Activated T-helper 1 cell treated with anti-CD3 and anti-CD28 coated beads, Interleukin-2, amount 50 U/mL, for 16 hours (primary cell): Measurements from ENCODE around the gene AURKA.
A peak's percentile ranks its signal among the peaks of the same experiment; 100 is the strongest.
"Not testable (repeated sequence)": the region's sequence is repeated elsewhere in the genome, so short reads cannot be mapped to it uniquely, and the experiment has no call there.

Source experiments
- DNase-seq, 2 donors: peaks; one replicate each; pipeline ENCODE4 v3.0.0-alpha.2; 2020; ENCODE audit warnings: low read depth in 1 of 2, low spot score in 1 of 2

Gene AURKA

DNA sequence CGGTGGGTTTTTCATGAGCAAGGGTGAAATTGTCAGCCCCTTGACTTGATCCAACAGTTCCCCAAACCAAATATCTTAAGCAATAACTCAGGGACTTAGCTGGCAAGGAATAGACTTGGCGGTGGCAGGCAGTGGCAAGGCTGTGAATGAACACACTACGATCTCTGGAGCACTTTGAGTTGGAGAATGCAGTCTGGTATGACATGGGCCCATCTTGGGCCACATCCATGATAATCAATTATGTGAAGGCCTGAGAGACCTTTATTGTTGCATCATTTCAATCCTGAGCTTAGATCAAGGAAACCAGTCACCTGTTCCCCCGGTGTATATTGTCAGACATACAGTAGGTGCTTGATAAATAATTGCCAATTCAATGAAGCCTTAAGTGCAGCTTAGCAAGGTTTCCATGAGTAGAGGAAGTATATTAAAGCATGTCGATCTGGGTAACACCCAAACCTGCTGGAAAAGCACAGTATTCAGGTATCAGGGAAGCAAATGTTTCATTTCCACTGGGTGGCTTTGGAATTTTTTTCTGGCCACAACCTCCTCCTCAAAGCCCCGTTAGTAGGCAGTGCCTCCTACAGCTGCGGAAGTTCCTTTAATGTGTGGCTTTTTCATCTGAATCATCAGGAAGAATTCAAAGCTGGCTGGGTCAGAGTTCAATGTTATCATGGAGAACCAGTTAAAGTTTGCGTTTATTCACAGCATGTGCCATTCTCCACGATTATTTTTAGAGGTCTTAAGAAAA lies 30.2 kb upstream of the AURKA start:
- no peak for DNase-seq

DNA sequence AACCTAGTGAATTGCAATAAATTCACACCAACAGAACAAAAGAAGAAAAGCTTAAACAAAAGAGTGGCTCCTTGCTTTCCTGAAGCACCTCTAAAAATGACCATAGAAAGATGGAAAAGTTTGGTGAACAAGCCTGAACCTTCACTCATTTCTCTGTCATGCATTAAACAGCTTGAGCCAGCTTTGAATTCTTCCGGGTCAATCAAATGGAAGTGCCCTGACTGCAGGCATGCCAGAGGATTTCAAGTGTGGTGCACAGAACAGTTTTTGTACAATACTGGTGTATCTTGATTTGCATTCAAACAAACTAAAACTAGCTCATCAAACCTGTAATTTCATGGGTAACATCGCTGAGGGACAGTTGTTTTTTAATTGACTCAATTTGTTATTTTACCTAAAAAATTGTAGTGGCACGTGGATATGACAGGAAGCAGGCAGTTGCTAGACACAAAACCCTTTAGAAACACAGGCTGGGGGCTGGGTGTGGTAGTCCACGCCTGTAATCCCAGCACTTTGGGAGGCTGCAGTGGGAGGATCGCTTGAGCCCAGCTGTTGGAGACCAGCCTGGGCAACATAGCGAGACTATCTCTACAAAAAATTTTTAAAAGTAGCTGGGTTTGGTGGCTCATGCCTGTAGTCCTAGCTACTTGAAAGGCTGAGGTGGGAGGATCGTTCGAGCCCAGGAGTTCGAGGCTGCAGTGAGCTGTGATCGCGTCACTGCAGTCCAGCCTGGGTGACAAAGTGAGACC lies 29.1 kb upstream of the AURKA start:
- no peak for DNase-seq

DNA sequence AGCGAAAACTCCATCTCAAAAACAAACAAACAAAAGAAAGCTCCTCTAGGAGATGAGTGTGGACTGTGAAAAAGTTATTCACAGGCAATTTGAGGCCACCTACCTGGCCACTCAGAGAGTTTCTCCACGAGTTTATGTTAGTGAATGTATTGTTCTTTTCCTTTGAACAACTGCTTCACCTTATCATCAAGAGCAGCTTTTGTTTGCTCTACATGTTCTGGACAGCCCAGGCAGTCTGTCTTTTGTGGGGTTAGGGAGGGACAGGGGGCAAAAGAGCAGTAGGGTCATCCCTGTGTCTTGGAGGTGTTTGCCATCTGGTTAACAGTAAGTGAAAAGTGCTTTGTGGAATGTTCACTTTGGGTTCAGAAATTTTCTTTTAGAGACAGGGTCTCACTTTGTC lies 28.0 kb upstream of the AURKA start:
- no peak for DNase-seq

DNA sequence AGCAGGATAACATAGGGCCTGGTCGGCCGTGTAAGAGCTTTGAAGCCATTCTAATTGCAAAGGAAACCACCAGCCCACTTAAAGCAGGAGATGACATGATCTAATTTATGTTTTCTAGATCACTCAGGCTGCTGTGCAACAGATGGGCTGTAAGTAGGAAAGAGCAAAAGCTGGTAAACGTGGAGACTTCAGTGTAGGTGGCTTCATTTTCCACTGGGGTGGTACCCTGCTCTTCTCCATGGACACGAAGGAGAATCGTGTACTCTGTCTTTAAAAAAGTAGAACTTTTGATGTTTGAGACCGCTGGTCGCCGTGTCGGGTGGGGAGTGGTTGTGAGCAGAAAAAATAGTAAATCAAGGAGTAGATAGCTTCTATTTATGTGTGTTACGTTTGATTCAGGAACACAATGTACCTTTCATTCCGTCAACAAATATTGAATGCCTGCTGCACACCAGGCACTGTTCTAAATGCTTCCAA lies 26.4 kb upstream of the AURKA start:
- DNase-seq = no peak

DNA sequence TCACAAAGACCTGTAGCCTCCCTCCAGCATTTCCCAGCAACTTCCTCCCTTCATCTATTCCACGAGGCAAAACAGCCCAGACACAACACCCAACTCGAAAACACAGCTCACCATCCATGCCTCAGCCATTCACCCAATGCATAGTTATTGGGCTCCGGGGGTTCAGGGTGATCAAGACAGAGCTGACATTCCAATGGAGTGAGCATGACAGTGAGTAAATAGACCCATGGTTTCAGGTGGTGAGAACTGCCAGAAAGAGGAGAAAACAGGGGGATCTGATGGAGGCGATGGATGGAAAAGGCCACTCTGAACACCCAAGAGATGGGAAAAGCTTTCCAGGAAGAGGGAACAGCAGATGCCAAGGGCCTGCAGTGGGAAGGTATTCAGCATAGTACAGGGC lies 25.9 kb upstream of the AURKA start:
- DNase-seq = no peak

DNA sequence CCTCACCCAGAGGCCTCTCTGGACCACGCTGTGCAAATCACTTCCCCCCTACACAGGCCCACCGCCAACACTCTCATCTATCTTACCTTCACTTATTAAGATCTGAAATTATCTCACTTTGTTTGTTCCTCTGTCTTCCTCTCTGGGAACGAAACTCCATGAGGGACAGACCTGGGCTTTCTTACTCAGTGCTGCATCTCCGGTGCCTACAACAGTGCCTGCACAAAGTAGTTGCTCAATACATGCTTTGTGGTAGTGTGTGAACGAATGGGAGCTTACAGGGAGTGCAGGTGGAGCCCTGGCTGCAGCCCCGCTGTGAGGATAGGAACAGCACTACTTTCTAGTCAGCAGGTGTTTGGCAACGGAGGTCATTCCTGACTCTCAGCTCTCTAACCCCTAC lies 25.4 kb upstream of the AURKA start:
- DNase-seq = no peak

DNA sequence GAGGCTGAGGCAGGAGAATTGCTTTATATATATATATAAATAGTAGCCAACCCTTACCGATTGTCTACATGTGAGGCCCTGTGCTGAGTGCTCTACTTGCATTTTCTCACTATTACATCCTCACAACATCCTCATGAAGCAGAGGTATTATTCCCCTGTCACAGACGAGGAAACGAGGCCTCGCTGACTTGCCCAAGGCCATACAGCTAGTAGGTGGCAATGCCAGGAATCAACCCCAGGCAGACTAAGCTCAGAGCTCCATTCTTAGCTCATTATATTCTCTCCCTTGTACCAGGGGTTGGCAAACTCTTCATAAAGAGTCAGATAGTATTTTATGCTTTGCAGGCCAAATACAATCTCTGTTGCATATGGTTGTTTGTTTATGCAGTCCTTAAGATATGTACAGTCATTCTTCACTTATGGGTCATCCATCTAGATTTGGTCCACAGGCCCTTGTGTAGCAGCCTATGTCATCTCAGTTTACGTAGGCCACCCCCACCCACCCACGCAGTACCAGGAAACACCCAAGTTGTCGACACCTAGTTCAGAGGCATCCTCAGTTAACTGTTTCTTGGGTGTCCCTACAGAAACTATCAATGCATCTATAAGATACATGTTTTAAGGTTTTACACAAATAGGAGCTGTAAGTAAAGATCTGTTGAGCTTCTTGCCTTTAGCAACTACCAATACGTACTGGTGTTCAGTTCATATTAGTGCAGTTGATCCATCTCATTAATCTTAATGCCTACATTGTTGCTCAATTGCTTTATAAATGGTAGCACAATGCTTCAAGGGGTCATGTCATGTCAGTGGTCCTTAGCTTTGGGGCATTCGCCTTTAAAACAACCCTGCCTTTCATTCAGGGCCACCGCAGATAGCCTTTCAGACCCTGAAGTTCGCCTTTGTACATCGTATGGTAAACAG lies 23.1 kb upstream of the AURKA start:
- DNase-seq = no peak

DNA sequence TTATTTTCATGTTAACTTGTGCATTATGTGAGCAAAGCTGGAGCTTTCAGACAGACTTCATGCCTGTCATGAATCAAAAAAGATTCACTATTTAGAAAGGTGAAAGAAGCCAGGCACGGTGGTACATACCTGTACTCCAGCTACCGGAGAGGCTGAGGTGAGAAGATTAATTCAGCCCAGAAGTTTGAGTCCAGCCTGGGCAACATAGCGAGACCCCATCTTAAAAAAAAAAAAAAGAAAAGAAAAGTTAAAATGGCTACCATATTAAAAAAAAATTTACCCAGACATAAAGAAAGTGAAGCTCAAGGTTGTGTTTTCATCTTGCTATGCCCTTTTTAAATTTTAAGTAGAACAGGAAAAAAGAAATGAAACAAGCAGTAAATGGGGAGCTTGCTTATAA lies 20.9 kb upstream of the AURKA start:
- no peak for DNase-seq

DNA sequence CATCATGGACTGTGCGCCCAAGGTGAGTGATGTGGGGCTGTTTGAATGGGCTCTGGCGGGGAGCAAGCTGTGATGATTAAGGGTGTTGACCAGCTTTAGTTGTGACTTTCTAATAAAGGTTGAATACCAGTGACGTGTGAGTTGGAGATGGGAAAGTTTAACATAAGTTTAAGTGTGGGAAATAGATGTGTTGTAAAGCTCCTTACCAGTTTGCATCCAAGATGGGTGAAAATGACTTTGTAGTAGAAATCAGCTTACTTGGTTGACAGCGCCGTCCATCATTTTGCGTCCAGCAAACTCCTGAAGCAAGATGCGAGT lies 20.4 kb upstream of the AURKA start:
- DNase-seq = no peak

DNA sequence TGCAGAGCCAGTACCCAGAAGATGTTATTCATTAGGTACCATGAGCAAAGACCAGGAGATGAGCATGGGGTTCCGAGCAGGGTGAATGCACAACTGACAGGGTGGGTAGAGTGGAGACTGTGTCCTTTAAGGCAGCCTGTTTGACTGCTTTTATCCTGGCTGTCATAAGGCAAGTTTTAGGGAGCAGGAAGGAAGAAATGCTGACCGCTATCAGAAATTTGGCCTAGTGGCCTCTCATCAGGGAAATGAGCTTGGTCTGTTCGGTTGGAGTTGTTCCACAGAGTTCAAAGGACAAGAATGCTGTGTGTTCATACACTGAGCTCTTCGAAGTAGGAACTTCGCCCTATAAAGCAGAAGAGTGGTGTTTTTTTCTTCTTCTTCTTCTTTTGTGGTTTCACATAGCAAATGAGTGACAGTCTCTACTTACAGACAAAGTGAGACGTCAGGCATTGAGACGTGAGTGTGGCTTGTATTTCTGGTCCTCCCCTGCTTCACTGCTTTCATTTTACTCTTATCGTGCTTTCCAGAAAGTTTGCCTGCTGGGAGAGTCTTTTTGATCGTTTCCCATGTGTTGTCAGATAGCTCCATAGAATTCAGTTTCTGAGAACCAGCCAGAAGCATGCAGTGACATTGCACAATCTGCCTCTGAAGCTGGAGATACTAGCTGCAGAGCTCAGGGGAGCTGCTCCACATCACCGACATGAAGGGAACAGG lies 19.9 kb upstream of the AURKA start, which contains the start of gene CASS4:
Gene CASS4, plus strand, starts transcription at position 502 of the 714 bp plus-strand sequence. Its CDS starts 199 bp downstream, at position 701.
- no peak for DNase-seq

DNA sequence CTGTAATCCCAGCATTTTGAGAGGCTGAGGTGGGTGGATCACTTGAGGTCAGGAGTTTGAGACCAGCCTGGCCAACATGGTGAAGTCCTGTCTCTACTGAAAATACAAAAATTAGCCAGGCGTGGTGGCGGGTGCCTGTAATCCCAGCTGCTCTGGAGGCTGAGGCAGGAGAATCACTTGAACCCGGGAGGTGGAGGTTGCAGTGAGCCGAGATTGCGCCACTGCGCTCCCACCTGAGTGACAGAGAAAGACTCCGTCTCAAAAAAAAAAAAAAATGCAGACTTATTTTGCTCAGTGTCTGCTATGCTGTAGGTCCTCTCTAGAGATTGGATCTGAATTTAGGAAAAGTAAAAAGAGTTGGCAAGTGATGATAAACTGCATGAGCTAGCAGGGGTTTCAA lies 19.3 kb upstream of the AURKA start:
- not testable (repeated sequence) for DNase-seq

DNA sequence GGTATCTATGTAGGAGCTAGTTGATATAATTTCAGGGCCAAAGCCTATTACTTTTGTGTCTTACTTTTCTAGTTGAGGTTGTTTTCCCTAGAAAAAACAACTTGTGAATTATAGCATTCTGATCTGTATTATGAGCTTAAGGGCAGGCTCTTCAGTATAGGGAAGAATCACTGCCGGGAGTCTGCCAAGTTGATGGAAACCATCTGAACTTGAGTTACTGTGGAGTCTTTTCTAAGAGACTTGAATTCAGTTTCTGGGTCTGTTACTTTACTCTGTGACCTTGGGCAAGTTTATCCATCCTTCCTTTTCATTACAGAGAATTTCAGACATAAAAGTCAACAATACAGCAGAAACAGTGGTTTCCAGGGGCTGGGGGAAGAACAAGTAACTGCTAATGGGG lies 17.9 kb upstream of the AURKA start:
- DNase-seq = no peak

DNA sequence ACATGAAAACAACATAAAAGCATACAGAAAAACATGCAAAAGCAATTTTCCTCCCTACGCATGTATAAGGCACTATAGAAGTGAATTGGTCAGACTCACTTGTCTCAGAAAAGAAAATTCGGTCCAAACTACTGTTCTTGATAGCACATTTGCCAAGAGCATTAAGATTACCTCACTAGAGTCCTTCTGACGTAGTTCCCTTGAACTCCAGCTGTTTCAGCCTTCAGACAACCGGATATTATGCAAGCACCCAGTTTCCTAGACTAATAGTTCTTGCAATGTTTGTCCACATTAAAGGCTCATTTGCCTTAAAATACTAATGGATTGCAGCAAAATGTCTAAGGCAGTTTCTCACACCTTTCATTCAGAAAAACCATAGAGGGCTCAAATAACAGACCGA lies 17.5 kb upstream of the AURKA start:
- no peak for DNase-seq

DNA sequence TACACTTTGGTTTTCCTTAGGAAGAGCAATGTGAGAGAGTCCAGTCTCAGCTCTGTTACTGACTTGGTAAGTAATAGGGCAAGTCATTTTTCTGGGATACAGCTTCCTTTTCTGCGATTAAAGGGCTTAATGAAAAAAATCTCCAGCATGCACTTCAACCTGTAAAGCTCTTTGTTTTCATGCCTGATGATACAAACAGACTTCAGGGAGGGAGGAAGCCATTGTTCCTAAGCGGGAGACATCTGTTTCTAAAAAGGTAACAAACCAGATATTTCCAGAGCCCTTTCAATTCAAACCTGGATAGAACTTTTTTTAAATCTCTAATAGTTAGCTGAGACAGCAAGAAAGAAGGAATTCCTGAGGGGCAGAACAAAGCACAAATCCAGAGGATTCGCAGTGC lies 14.9 kb upstream of the AURKA start:
- no peak for DNase-seq

DNA sequence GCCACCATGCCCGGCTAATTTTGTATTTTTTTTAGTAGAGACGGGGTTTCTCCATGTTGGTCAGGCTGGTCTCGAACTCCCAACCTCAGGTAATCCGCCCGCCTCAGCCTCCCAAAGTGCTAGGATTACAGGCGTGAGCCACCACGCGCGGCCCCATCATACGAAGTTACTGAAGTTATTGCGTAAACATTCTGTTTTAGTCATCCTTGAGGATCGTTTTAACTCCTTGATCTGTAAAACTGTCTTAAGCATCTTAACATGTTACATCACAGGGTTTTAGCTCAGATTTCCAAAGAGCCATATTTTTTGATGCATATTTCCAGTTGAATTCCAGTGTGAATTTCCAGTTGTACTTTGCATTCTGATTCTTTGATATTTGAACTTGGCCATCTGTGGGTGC lies 13.3 kb upstream of the AURKA start:
- not testable (repeated sequence) for DNase-seq

DNA sequence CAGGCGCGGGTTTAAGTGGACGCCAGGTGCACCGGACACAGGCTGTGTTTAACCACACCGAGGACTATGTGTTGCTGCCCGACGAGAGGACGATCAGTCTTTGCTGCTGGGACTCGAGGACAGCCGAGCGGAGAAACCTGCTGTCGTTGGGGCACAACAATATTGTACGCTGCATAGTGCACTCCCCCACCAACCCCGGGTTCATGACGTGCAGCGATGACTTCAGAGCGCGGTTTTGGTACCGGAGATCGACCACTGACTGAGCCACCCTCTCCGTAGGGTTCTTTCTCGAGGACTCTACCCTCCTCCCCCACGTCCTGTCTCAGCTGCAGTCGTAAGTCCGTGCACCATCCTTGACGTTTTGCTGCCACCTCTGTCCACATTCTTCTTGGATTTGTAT lies 11.4 kb upstream of the AURKA start:
- no peak for DNase-seq

DNA sequence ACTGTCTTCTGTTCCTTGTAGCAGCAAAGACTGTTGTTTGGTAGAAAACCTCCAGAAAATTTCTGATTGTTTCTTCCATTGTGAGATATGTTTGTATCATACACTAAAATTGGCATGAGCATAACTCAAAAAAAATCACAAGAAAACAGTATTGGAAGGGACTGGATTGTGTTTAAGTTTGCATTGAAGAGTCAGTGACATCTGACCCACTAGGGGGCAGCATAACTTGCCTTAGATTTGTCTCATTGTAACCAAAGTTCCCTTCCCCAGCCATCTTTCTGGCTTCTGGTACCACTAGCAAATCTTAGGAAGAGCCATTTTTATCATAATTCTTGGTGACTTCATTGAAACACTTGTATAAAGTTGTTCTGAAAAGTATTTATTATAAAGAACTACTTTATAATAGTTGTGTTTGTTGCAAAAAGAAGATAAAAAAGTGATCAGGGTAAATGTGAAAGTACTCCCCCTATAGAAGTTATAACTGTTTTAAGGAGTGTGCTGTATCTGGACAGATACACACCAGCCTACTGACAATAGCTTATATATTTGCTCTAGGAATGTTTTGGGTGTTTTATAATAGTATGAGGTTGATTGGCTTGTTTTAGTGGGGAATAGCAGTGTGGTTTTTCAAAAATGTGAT lies 8.1 kb upstream of the AURKA start:
- DNase-seq = peak in 1 of 2 donors; percentile 36

DNA sequence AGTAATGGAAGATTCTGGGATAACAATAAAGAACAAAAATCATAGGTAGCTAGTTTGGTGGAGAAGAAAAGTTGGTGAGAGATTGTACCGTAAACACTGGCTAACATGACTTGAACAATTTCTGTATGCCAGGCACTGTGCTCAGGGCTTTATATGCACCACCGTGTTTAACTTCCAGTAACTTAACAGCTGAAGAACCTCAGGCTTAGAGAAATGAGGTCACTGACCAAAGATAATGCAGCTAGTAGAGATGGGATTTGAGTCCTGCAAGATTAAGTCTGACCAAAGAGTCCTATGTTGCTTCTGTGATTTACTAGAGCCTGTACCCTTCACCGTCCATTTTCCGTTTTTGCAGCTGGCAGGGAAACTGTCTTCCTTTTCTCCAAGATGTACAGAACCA lies 3.2 kb upstream of the AURKA start:
- DNase-seq = no peak

DNA sequence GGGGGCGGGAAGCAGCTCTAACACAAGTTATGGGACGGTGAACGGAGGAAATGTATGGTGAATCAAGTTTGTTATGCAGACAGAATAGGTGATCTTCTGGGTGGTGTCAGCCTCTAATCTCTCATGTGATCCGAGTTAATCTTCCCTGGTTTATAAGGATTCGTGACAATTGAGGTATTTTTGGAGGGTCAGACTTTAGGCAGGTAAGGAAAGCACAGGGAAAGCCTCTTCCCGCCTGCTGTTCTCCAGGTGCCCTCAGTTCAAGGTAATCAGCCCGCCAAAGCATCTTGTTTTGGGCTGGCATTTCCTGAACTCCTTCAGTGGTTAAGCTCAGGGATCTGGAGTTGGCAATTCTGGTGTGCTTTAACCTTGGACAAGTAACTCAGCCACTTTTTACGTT lies 1.6 kb upstream of the AURKA start:
- no peak for DNase-seq

DNA sequence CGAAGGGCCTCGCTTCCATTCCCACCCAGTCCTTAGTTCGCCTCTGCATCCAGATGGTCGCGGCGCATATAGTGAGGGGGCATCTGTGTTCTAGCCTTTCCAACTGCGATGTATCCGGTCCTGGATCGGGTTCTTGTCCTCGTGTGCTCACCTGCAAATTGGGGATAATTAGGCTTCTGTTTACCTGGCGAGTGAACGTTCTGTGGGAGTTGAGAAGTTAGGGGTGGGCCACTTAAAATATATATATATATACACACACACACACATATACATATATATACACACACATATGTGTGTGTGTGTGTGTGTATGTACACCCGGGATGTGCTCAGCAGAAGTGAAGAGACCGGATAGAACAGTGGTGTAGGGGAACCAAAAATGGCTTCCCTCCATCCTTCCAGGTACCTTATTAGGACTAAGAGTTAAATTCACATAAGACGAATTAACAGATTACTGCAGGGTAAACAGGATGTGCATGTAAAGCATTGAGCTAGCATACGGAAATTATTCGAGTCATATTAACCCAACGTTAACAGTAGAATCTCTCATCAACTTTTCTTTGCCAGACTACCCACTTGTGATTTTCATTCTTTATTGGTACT lies 967 bp upstream of the AURKA start:
- DNase-seq = no peak
